Upper lobe of left lung (tissue), 6 donors: Measurements from ENCODE around the gene OR1F1. TPM values are rescaled to one million over a fixed set of nuclear protein-coding genes. Genes with fewer than 3 reads are reported as not detected.

ENCODE experiments used
- ATAC-seq, 2 donors: fragments of 200-7000 bp; cut with Tn5 transposase; one replicate each; pipeline ENCODE4 v1.9.1; 2022; ENCODE audit warnings: mild to moderate bottlenecking in 2 of 2, moderate library complexity in 2 of 2; ENCODE audit not compliant: low FRiP score in 2 of 2
- DNase-seq, 2 donors: peaks; one replicate each; pipeline ENCODE4 v3.0.0-alpha.2; 2019 to 2020
- H3K27ac ChIP-seq, 4 donors: fragments of 200-600 bp; sonication (generic); one replicate each; pipeline ENCODE4 v1.5.1; 2016 to 2019
- H3K27me3 ChIP-seq, 4 donors: fragments of 200-600 bp; sonication (generic); one replicate each; pipeline ENCODE4 v1.5.1; 2017 to 2019
- H3K36me3 ChIP-seq, 4 donors: fragments of 200-600 bp; sonication (generic); one replicate each; pipeline ENCODE4 v1.5.1; 2016 to 2019
- H3K4me1 ChIP-seq, 4 donors: fragments of 200-600 bp; sonication (generic); one replicate each; pipeline ENCODE4 v1.5.1; 2018 to 2019
- H3K4me3 ChIP-seq, 4 donors: fragments of 200-600 bp; sonication (generic); one replicate each; pipeline ENCODE4 v1.5.1; 2017 to 2019; ENCODE audit warnings: mild to moderate bottlenecking in 2 of 4, moderate library complexity in 1 of 4
- H3K9me3 ChIP-seq, 4 donors: fragments of 200-600 bp; sonication (generic); one replicate each; pipeline ENCODE4 v1.5.1; 2018 to 2019
- EP300 ChIP-seq, 4 donors: sonication (generic); formaldehyde crosslinking; IDR thresholded peaks; one replicate each; pipeline ENCODE4 v1.5.1; 2017; ENCODE audit warnings: antibody characterized with exemption in 4 of 4, control low read depth in 2 of 4
- POLR2A ChIP-seq, 4 donors: fragments of 450-650 bp; IDR thresholded peaks; one replicate each; pipeline ENCODE4 v1.5.1; 2016 to 2017; ENCODE audit warnings: antibody characterized with exemption in 4 of 4, mild to moderate bottlenecking in 2 of 4
- POLR2AphosphoS5 ChIP-seq, 2 donors: sonication (generic); formaldehyde crosslinking; IDR thresholded peaks; one replicate each; pipeline ENCODE4 v1.5.1; 2017; ENCODE audit warnings: antibody characterized with exemption in 2 of 2
- WGBS, 2 donors: methylation state at CpG; one replicate each; pipeline ENCODE4 v1.1.5; 2017 to 2018; 5-methylcytosine and 5-hydroxymethylcytosine counted together
- total RNA-seq, 6 donors: library from RNA; depleted of rRNA in 4 of 6; stranded (reverse); fragments of >200 nt in 4 of 6; gene quantifications; one replicate each; pipeline versions ENCODE4 v1.1.0 to v1.2.1, GENCODE V29; 2016 to 2021
- TF ChIP-seq, protein P1 (sequence below), 6 experiments: fragments of 450-650 bp in 4 of 6; fragments of 200-600 bp in 2 of 6; sonication (generic) in 2 of 6; IDR thresholded peaks; one replicate each; pipeline ENCODE4 v1.5.1; 2016 to 2019; ENCODE audit warnings: antibody characterized with exemption in 6 of 6
- donor health status: DM: no; HTN: no; CAD: no; lungs with moderate emphysema.
- donor health status: DM: no; HTN: yes; CAD: no; lungs with severe emphysema.

The OR1F1 gene
- total RNA-seq, 6 donors from 2014 or later, result not detected

DNA sequence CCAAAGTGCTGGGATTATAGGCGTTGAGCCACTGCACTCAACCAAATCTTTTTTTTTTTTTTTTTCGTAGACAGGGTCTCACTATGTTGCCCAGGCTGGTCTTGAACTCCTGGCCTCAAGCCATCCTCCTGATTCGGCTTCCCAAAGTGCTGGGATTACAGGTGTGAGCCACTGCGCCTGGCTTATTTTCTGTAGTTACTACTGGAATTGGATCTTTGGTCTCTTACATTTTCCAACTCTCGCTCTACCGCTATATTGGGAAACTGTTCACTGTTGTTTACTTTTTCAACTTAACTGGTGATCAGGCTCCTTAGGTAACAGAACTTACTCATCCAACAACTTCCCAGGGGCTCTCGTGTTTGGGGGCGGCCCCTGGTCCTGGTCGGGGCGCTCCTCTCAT is 32.8 kb downstream of the OR1F1 start:
- ATAC-seq (no peak), DNase-seq (no peak)
- no peak overlapping the region for H3K4me3 ChIP-seq
- H3K36me3 ChIP-seq, result peaks cover 7 to 33% (median 25%) of the 10 kb centered on the region in 4 donors
- no peaks in the 10 kb centered on the region for H3K4me1 ChIP-seq
- 89 to 92% methylated on average over 10 of the region's 10 CpGs for WGBS, 2 donors
- no peak for TF ChIP-seq POLR2AphosphoS5 (IDR thresholded peaks at IDR 0.05)
- TF ChIP-seq POLR2A (IDR thresholded peaks at IDR 0.05), result no peak
- TF ChIP-seq, protein P1, sequence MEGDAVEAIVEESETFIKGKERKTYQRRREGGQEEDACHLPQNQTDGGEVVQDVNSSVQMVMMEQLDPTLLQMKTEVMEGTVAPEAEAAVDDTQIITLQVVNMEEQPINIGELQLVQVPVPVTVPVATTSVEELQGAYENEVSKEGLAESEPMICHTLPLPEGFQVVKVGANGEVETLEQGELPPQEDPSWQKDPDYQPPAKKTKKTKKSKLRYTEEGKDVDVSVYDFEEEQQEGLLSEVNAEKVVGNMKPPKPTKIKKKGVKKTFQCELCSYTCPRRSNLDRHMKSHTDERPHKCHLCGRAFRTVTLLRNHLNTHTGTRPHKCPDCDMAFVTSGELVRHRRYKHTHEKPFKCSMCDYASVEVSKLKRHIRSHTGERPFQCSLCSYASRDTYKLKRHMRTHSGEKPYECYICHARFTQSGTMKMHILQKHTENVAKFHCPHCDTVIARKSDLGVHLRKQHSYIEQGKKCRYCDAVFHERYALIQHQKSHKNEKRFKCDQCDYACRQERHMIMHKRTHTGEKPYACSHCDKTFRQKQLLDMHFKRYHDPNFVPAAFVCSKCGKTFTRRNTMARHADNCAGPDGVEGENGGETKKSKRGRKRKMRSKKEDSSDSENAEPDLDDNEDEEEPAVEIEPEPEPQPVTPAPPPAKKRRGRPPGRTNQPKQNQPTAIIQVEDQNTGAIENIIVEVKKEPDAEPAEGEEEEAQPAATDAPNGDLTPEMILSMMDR (IDR thresholded peaks at IDR 0.05), result no peak
- TF ChIP-seq EP300 (IDR thresholded peaks at IDR 0.05), result no peak
- peaks cover 41 to 61% (median 51%) of the 10 kb centered on the region in 4 donors for H3K9me3 ChIP-seq
- H3K27ac ChIP-seq, result no peak overlapping the region
- H3K27me3 ChIP-seq, result no peaks in the 10 kb centered on the region

DNA sequence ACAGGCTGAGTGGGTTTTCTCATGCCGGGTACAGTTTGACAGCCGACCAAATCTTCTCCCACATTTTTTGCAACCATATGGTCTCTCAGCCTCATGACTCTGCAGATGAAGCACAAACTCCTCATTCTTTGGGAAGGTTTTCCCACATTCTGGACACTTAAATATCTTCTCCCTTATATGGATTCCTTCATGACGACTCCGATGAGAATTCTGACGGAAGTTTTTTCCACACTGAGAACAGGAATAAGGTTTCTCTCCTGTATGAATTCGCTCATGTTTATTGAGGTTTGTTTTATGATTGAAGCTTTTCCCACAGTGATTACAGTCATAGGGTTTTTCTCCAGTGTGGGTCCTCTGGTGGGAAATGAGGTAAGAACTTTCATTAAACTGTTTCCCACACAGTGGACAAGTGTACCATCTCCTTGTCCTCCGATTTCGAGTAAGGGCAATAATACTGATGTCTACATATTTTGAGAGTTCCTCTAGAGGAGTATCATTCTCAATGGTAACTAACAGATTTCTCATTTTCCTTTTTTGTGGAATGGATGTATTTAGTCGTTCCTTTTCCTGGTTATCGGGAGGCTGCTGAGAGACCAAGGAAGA is 36.0 kb downstream of the OR1F1 start:
- Histone ChIP-seq H3K27ac (no peak overlapping the region), H3K36me3 (peaks cover 23 to 64% (median 49%) of the 10 kb centered on the region in 4 donors), H3K27me3 (no peaks in the 10 kb centered on the region), H3K4me3 (no peak overlapping the region), H3K4me1 (no peaks in the 10 kb centered on the region), H3K9me3 (peaks cover 55 to 89% (median 80%) of the 10 kb centered on the region in 4 donors)
- ATAC-seq (no peak), DNase-seq (no peak)
- whole genome bisulfite sequencing, 2 donors, result 98% methylated on average over 10 of the region's 10 CpGs
- TF ChIP-seq, protein P1 (IDR thresholded peaks at IDR 0.05), result no peak
- TF ChIP-seq POLR2A (IDR thresholded peaks at IDR 0.05), result no peak
- no peak for TF ChIP-seq EP300 (IDR thresholded peaks at IDR 0.05)
- no peak for TF ChIP-seq POLR2AphosphoS5 (IDR thresholded peaks at IDR 0.05)

DNA sequence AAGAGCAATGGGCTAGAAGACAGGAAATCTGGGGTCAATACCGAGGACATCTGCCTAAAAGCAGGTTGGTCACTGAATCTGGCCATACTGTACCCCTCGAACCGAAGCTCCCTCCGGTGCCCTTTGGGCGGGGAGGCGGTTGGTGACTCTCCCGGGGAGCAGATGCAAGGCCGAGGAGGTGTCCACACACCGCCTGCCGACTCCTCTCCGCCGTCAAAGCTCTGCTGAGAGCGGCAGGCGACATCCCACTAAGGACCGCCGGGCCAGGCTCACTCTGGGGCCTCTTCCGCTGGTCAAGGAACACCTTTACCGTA is 46.5 kb downstream of the OR1F1 start:
- DNase-seq, result no peak
- Histone ChIP-seq H3K27me3 (no peaks in the 10 kb centered on the region), H3K4me1 (peaks cover 9 to 18% (median 12%) of the 10 kb centered on the region in 4 donors), H3K27ac (peak overlapping the region; percentile 93 to 99 (median 97)), H3K36me3 (peaks cover 23 to 37% (median 32%) of the 10 kb centered on the region in 4 donors), H3K9me3 (peaks cover 2 to 9% (median 7%) of the 10 kb centered on the region in 4 donors), H3K4me3 (peak overlapping the region; percentile 77 to 96 (median 93))
- WGBS, 2 donors, result 10 to 15% methylated on average over 2 to 6 of the region's 18 CpGs
- TF ChIP-seq POLR2AphosphoS5 (IDR thresholded peaks at IDR 0.05) (no peak), EP300 (IDR thresholded peaks at IDR 0.05) (no peak), POLR2A (IDR thresholded peaks at IDR 0.05) (no peak)
- TF ChIP-seq, protein P1 (IDR thresholded peaks at IDR 0.05), result no peak
- no peak for ATAC-seq

DNA sequence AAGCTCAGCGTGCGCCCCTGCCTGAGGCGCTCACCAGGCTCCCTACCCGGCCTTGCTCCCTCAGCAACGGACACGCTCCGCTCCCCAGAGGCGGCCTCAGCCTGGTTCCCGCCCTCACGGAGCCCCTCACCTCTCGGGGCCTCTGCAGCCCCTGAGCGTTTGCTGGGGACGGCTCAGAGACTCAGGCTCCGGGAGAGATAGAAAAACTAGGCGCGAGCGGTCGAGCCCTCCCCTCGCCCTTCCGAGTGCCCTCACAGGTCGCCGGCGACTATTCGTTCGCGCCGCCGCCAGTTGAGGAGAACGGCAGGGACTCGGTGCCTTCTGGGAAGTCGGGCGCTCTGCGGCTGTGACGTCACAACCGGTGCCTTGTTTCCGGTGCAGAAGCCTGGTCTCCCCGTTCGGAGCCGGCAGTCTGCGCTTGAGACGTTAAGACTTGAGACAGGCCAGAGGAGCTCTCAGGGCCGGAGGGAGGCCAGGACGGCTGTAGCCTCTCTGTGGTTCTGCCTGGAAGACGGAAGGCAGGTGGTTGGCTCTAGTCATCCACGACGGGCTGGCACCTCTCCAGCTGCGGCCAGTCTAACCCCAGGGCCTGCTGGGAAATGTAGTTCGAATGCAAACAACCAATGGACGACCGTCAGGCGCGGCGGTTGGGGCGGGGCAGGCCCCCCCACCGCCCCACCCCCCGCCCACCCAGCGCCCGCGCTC is 47.0 kb downstream of the OR1F1 start, which contains the start of gene ZNF200:
ZNF200 (minus strand) TSS at position 302 of the 705 bp plus-strand sequence. CDS start 1,403 bp downstream, outside the sequence.
- Histone ChIP-seq H3K4me1 (peaks cover 9 to 18% (median 12%) of the 10 kb centered on the region in 4 donors), H3K27ac (peak within 1 kb of the TSS; percentile 93 to 99 (median 97)), H3K9me3 (peaks cover 0 to 6% (median 4%) of the 10 kb centered on the region in 4 donors), H3K4me3 (peak within 1 kb of the TSS; percentile 77 to 96 (median 93)), H3K27me3 (no peaks in the 10 kb centered on the region), H3K36me3 (peaks cover 23 to 32% (median 28%) of the 10 kb centered on the region in 4 donors)
- ATAC-seq (peak; percentile 96 to 99), DNase-seq (peak; percentile 96 to 98)
- peak in 3 of 4 donors; percentile 19 to 81 (median 27) for TF ChIP-seq POLR2A (IDR thresholded peaks at IDR 0.05)
- peak in 1 of 4 donors; percentile 42 for TF ChIP-seq EP300 (IDR thresholded peaks at IDR 0.05)
- TF ChIP-seq, protein P1 (IDR thresholded peaks at IDR 0.05), result peak in 1 of 6 experiments; percentile 17
- TF ChIP-seq POLR2AphosphoS5 (IDR thresholded peaks at IDR 0.05), result peak; percentile 89 to 90
- 0 to 3% methylated on average over 18 to 38 of the region's 59 CpGs for WGBS, 2 donors
